ENCODE data around the gene HOXC11. TPM values are rescaled to one million over a fixed set of nuclear protein-coding genes. Genes with fewer than 3 reads are reported as not detected.

Gene HOXC11
- total RNA-seq, 1 donor from 2014 or later = not detected

- Histone ChIP-seq H3K9me3 (ENCODE audit: low read depth) (no peaks in the 10 kb centered on the region), H3K4me1 (no peaks in the 10 kb centered on the region), H3K9ac (no peak overlapping the region), H3K79me2 (ENCODE audit: low read depth) (no peaks in the 10 kb centered on the region), H3K4me2 (no peak overlapping the region), H3K27ac (no peak overlapping the region), H3K27me3 (peaks cover 100% of the 10 kb centered on the region), H2AFZ (replicated peaks) (no peak overlapping the region), H3F3A (ENCODE audit: low read depth) (no peaks in the 10 kb centered on the region), H3K36me3 (no peaks in the 10 kb centered on the region), H3K4me3 (no peak overlapping the region), H4K20me1 (ENCODE audit: low read depth) (peaks cover 89% of the 10 kb centered on the region)
- Mint-ChIP-seq H3K9me3 (peaks cover 6% of the 10 kb centered on the region), H3K4me1 (peaks cover 2% of the 10 kb centered on the region), H3K27ac (no peak overlapping the region), H3K36me3 (no peaks in the 10 kb centered on the region), H3K4me3 (no peak overlapping the region), H3K27me3 (ENCODE audit: insufficient read depth, low read depth) (peaks cover 98% of the 10 kb centered on the region)
- DNase-seq (ENCODE audit: low spot score) = no peak
- TF ChIP-seq EZH2 (IDR thresholded peaks at IDR 0.05) (no peak), EZH2phosphoT487 (IDR thresholded peaks at IDR 0.05) (no peak), CTCF (IDR thresholded peaks at IDR 0.05) (no peak)
Measured at GRCh38 chr12:53992377-53992889, 19.5 kb downstream of the HOXC11 start.

- no peaks in the 10 kb centered on the region for H3K79me2 ChIP-seq (ENCODE audit: low read depth)
- Mint-ChIP-seq H3K4me1 (peaks cover 2% of the 10 kb centered on the region), H3K9me3 (peaks cover 6% of the 10 kb centered on the region), H3K27me3 (ENCODE audit: insufficient read depth, low read depth) (peaks cover 98% of the 10 kb centered on the region), H3K27ac (no peak overlapping the region), H3K36me3 (no peaks in the 10 kb centered on the region), H3K4me3 (no peak overlapping the region)
- no peaks in the 10 kb centered on the region for H3K9me3 ChIP-seq (ENCODE audit: low read depth)
- no peak overlapping the region for H3K4me3 ChIP-seq
- H3K4me1 ChIP-seq = no peaks in the 10 kb centered on the region
- no peak overlapping the region for H3K27ac ChIP-seq
- peaks cover 89% of the 10 kb centered on the region for H4K20me1 ChIP-seq (ENCODE audit: low read depth)
- H3K27me3 ChIP-seq = peaks cover 100% of the 10 kb centered on the region
- H3K4me2 ChIP-seq = no peak overlapping the region
- no peak overlapping the region for H3K9ac ChIP-seq
- DNase-seq (ENCODE audit: low spot score) = no peak
- no peaks in the 10 kb centered on the region for H3F3A ChIP-seq (ENCODE audit: low read depth)
- H2AFZ ChIP-seq (replicated peaks) = no peak overlapping the region
- TF ChIP-seq CTCF (IDR thresholded peaks at IDR 0.05) (no peak), EZH2phosphoT487 (IDR thresholded peaks at IDR 0.05) (peak; percentile 58), EZH2 (IDR thresholded peaks at IDR 0.05) (peak; percentile 90)
- no peaks in the 10 kb centered on the region for H3K36me3 ChIP-seq
Measured at GRCh38 chr12:53993162-53994008, 20.5 kb downstream of the HOXC11 start.

- H3K27ac Mint-ChIP-seq = no peak overlapping the region
- Histone ChIP-seq H3K4me2 (no peak overlapping the region), H2AFZ (replicated peaks) (no peak overlapping the region), H3K4me3 (no peak overlapping the region), H3K4me1 (no peaks in the 10 kb centered on the region), H3K79me2 (ENCODE audit: low read depth) (no peaks in the 10 kb centered on the region), H3K27ac (no peak overlapping the region), H4K20me1 (ENCODE audit: low read depth) (peaks cover 93% of the 10 kb centered on the region), H3K9me3 (ENCODE audit: low read depth) (no peaks in the 10 kb centered on the region), H3K27me3 (peaks cover 100% of the 10 kb centered on the region), H3K9ac (no peak overlapping the region), H3F3A (ENCODE audit: low read depth) (no peaks in the 10 kb centered on the region), H3K36me3 (no peaks in the 10 kb centered on the region)
- H3K4me1 Mint-ChIP-seq = peaks cover 2% of the 10 kb centered on the region
- H3K36me3 Mint-ChIP-seq = no peaks in the 10 kb centered on the region
- no peak for DNase-seq (ENCODE audit: low spot score)
- TF ChIP-seq EZH2phosphoT487 (IDR thresholded peaks at IDR 0.05) = peak; percentile 72
- peak; percentile 88 for TF ChIP-seq EZH2 (IDR thresholded peaks at IDR 0.05)
- TF ChIP-seq CTCF (IDR thresholded peaks at IDR 0.05) = no peak
- peaks cover 98% of the 10 kb centered on the region for H3K27me3 Mint-ChIP-seq (ENCODE audit: insufficient read depth, low read depth)
- peaks cover 8% of the 10 kb centered on the region for H3K9me3 Mint-ChIP-seq
- no peak overlapping the region for H3K4me3 Mint-ChIP-seq
Measured at GRCh38 chr12:53994009-53994263, 21.0 kb downstream of the HOXC11 start.

Measured in neural progenitor cell (in vitro differentiated cells).